Measurements from ENCODE around the gene POLG. TPM values are rescaled to one million over a fixed set of nuclear protein-coding genes. Genes with fewer than 3 reads are reported as not detected.
A peak's percentile ranks its signal among the peaks of the same experiment; 100 is the strongest.

Gene POLG
- total RNA-seq, 1 experiment from 2014 or later: 63.1 TPM

DNA sequence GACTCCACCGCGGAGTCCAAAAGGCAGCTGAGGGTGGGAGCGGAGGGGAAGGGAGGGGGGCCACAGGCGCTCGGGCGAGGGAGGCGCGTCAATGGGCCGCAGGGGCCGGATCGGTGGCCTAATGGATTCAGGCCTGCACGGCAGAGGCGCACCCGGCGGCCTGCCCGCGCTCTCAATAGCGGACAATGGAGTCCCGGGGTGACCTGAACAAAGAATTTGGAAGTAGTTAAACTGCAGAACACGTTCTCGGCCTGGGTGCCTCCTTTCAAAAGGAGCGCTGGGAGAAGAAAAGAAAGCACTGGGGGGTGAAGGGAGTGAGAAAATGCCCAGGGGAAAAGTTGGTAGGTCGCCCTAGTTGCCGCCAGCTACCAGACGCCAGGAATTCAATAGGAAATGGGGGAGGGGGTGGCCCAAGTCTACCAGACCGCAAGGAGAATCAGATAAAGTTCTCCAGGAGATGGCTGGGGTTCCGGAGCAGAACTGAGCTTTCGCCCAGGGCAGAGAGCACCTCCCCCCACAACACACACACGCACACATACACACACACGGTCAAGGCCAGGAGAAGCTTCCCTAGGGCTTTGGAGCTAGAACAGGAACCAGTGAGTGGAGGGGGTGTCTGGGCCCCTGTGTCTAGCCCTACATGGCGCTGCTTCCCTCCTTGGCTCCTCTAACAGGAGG lies 25.8 kb upstream of the POLG start:
- TF ChIP-seq, protein P1, sequence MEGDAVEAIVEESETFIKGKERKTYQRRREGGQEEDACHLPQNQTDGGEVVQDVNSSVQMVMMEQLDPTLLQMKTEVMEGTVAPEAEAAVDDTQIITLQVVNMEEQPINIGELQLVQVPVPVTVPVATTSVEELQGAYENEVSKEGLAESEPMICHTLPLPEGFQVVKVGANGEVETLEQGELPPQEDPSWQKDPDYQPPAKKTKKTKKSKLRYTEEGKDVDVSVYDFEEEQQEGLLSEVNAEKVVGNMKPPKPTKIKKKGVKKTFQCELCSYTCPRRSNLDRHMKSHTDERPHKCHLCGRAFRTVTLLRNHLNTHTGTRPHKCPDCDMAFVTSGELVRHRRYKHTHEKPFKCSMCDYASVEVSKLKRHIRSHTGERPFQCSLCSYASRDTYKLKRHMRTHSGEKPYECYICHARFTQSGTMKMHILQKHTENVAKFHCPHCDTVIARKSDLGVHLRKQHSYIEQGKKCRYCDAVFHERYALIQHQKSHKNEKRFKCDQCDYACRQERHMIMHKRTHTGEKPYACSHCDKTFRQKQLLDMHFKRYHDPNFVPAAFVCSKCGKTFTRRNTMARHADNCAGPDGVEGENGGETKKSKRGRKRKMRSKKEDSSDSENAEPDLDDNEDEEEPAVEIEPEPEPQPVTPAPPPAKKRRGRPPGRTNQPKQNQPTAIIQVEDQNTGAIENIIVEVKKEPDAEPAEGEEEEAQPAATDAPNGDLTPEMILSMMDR (IDR thresholded peaks at IDR 0.05; ENCODE audit: insufficient read depth in 1 of 2, low read depth in 1 of 2, low read length in 1 of 2, severe bottlenecking in 1 of 2, unreplicated experiment in 1 of 2): no peak
- H3K9me3 Mint-ChIP-seq (ENCODE audit: unreplicated experiment): no peaks in the 10 kb centered on the region
- intact Hi-C loops (cut with micrococcal nuclease; ENCODE audit: unreplicated experiment): no loop called here
- Histone ChIP-seq H3K27me3 (replicated peaks; ENCODE audit: control insufficient read depth, insufficient read depth, low read length) (peaks cover 10% of the 10 kb centered on the region), H3K4me1 (no peaks in the 10 kb centered on the region), H3K9me3 (no peaks in the 10 kb centered on the region), H3K4me3 (ENCODE audit: low read depth, low read length) (no peak overlapping the region), H3K36me3 (ENCODE audit: control insufficient read depth, insufficient read depth, low read length) (no peaks in the 10 kb centered on the region)
- ChIA-PET POLR2A (no interaction called here), CTCF (interaction anchor here (0.6 to 4.9 kb wide), 6 partner anchors 14 to 112 kb away, joined by 3 to 38 read pairs (median 5); no protein-coding TSS in a partner anchor)
- no peaks in the 10 kb centered on the region for H3K36me3 Mint-ChIP-seq (ENCODE audit: insufficient read depth, unreplicated experiment)
- no peak overlapping the region for H3K27ac Mint-ChIP-seq (ENCODE audit: unreplicated experiment)
- H3K27me3 Mint-ChIP-seq (ENCODE audit: insufficient read depth, unreplicated experiment): peaks cover 47% of the 10 kb centered on the region
- no peak overlapping the region for H3K4me3 Mint-ChIP-seq (ENCODE audit: unreplicated experiment)
- BruUV-seq (replicated peaks): no TSS peak
- no peak for DNase-seq
- H3K4me1 Mint-ChIP-seq (ENCODE audit: low read depth, unreplicated experiment): no peaks in the 10 kb centered on the region

DNA sequence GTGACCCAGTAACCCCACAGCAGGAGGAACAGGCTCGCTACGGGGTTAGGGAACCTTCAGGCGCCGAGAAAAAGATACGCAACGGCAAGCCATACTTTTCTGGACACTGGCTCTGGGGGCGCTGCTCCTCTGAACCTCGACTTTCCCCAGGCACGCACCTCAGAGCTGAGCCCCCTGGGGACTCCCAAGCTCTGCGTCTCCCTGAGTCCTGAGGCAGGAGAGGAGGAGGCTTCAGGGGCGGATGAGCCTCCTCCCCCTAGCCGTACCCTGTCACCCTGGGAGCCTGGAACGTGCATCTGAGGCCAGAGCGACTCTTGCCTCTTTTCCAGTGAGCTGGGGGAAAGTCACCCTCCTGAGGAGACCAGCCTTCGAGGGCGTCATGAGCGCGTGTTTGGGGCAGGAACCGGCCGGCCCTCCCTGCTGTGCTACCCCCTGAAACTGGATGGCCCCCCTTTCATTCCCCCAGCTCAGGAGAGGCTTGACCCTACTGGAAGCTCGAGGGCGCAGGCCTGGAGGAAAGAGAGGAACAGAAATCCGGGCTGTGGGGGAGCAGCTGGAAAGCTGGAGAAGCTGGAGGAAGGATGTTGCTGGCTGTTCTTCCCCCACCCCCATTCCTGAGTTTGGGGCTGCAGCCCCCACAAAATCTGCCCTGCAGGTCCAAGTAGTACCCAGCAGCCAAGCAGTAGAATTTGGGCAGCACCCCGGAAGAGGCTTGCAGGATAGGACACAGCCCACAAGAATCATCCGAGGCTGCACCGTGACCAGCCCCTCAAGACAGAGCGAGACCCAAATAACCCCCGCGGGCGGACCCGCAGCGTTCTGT lies 25.1 kb upstream of the POLG start:
- BruUV-seq (replicated peaks): no TSS peak
- intact Hi-C loops (cut with micrococcal nuclease; ENCODE audit: unreplicated experiment): no loop called here
- Mint-ChIP-seq H3K4me3 (ENCODE audit: unreplicated experiment) (peak overlapping the region; percentile 78), H3K4me1 (ENCODE audit: low read depth, unreplicated experiment) (no peaks in the 10 kb centered on the region), H3K27ac (ENCODE audit: unreplicated experiment) (no peak overlapping the region), H3K27me3 (ENCODE audit: insufficient read depth, unreplicated experiment) (peaks cover 44% of the 10 kb centered on the region), H3K9me3 (ENCODE audit: unreplicated experiment) (no peaks in the 10 kb centered on the region), H3K36me3 (ENCODE audit: insufficient read depth, unreplicated experiment) (no peaks in the 10 kb centered on the region)
- no peak for DNase-seq
- Histone ChIP-seq H3K9me3 (no peaks in the 10 kb centered on the region), H3K4me1 (no peaks in the 10 kb centered on the region), H3K27me3 (replicated peaks; ENCODE audit: control insufficient read depth, insufficient read depth, low read length) (peaks cover 7% of the 10 kb centered on the region), H3K36me3 (ENCODE audit: control insufficient read depth, insufficient read depth, low read length) (no peaks in the 10 kb centered on the region), H3K4me3 (ENCODE audit: low read depth, low read length) (no peak overlapping the region; the same call in none of the 2 replicates)
- TF ChIP-seq, protein P1 (IDR thresholded peaks at IDR 0.05; ENCODE audit: insufficient read depth in 1 of 2, low read depth in 1 of 2, low read length in 1 of 2, severe bottlenecking in 1 of 2, unreplicated experiment in 1 of 2): no peak
- ChIA-PET CTCF (interaction anchor here (0.6 to 4.9 kb wide), 18 partner anchors 9 to 113 kb away, joined by 3 to 38 read pairs (median 4); no protein-coding TSS in a partner anchor), POLR2A (no interaction called here)

- peak; percentile 55 to 83 for DNase-seq
- Histone ChIP-seq H3K4me3 (ENCODE audit: low read depth, low read length) (peak overlapping the region; percentile 65), H3K4me1 (no peaks in the 10 kb centered on the region), H3K9me3 (no peaks in the 10 kb centered on the region), H3K27me3 (replicated peaks; ENCODE audit: control insufficient read depth, insufficient read depth, low read length) (peaks cover 6% of the 10 kb centered on the region), H3K36me3 (ENCODE audit: control insufficient read depth, insufficient read depth, low read length) (no peaks in the 10 kb centered on the region)
- POLR2A ChIA-PET: no interaction called here
- intact Hi-C loops (cut with micrococcal nuclease; ENCODE audit: unreplicated experiment): loop anchor here (1.0 kb wide), 3 partner anchors 57 to 113 kb away; no protein-coding TSS in a partner anchor
- H3K36me3 Mint-ChIP-seq (ENCODE audit: insufficient read depth, unreplicated experiment): no peaks in the 10 kb centered on the region
- CTCF ChIA-PET: interaction anchor here (0.6 to 4.9 kb wide), 22 partner anchors 9 to 216 kb away, joined by 3 to 38 read pairs (median 5); partner anchors contain the start of gene TICRR
- peaks cover 42% of the 10 kb centered on the region for H3K27me3 Mint-ChIP-seq (ENCODE audit: insufficient read depth, unreplicated experiment)
- no peak overlapping the region for H3K27ac Mint-ChIP-seq (ENCODE audit: unreplicated experiment)
- H3K4me3 Mint-ChIP-seq (ENCODE audit: unreplicated experiment): peak overlapping the region; percentile 78
- no TSS peak for BruUV-seq (replicated peaks)
- no peaks in the 10 kb centered on the region for H3K9me3 Mint-ChIP-seq (ENCODE audit: unreplicated experiment)
- no peaks in the 10 kb centered on the region for H3K4me1 Mint-ChIP-seq (ENCODE audit: low read depth, unreplicated experiment)
- TF ChIP-seq, protein P1 (IDR thresholded peaks at IDR 0.05; ENCODE audit: insufficient read depth in 1 of 2, low read depth in 1 of 2, low read length in 1 of 2, severe bottlenecking in 1 of 2, unreplicated experiment in 1 of 2): peak; percentile 57 to 97
Measured at GRCh38 chr15:89358755-89359439, 24.3 kb upstream of the POLG start.

Data from Caco-2 (cell line).